Neural cell (in vitro differentiated cells): ENCODE data around the gene GYS2. TPM values are rescaled to one million over a fixed set of nuclear protein-coding genes. Genes with fewer than 3 reads are reported as not detected.
A peak's percentile ranks its signal among the peaks of the same experiment; 100 is the strongest.

Experiments
- H2AFZ ChIP-seq: fragments of 200-600, 300-800 bp; sonication (generic), shearing (Covaris generic); 2 replicates; pipeline ENCODE4 v1.6.0; 2014; ENCODE audit warnings: low read depth, mild to moderate bottlenecking, antibody characterized with exemption, low read length, moderate library complexity
- H3F3A ChIP-seq: fragments of 200-600 bp; shearing (Covaris generic); 2 replicates; pipeline ENCODE4 v1.6.1; 2016; ENCODE audit warnings: mild to moderate bottlenecking, moderate library complexity, mixed read lengths, antibody characterized with exemption, low read length; ENCODE audit not compliant: insufficient read depth, poor library complexity, severe bottlenecking
- H3K27ac ChIP-seq: fragments of 200-600, 300-800 bp; sonication (generic), shearing (Covaris generic); 2 replicates; pipeline ENCODE4 v1.5.1; 2014; ENCODE audit warnings: mild to moderate bottlenecking, low read length, moderate library complexity
- H3K27me3 ChIP-seq: fragments of 300-800, 200-600 bp; sonication (generic), shearing (Covaris generic); 2 replicates; pipeline ENCODE4 v1.6.0; 2014; ENCODE audit warnings: mild to moderate bottlenecking, low read depth, low read length, moderate library complexity; ENCODE audit not compliant: insufficient read depth
- H3K36me3 ChIP-seq: fragments of 300-800, 200-600 bp; sonication (generic), shearing (Covaris generic); 2 replicates; pipeline ENCODE4 v1.5.1; 2014; ENCODE audit warnings: mild to moderate bottlenecking, antibody characterized with exemption, low read length, moderate library complexity; ENCODE audit not compliant: insufficient read depth
- H3K4me2 ChIP-seq: fragments of 300-800, 200-600 bp; sonication (generic), shearing (Covaris generic); 2 replicates; pipeline ENCODE4 v1.6.0; 2014; ENCODE audit warnings: mild to moderate bottlenecking, low read length
- H3K4me3 ChIP-seq: fragments of 300-800, 200-600 bp; sonication (generic), shearing (Covaris generic); 2 replicates; pipeline ENCODE4 v1.5.1; 2014; ENCODE audit warnings: mild to moderate bottlenecking, low read length, moderate library complexity
- H3K79me2 ChIP-seq: fragments of 200-600 bp; shearing (Covaris generic); replicated peaks from 2 replicates; pipeline ENCODE4 v1.6.0; 2014; ENCODE audit warnings: mild to moderate bottlenecking, low read length, moderate library complexity; ENCODE audit not compliant: insufficient read depth
- H3K9ac ChIP-seq: fragments of 300-800, 200-600 bp; sonication (generic), shearing (Covaris generic); 2 replicates; pipeline ENCODE4 v1.6.1; 2016; ENCODE audit warnings: mild to moderate bottlenecking, low read length, mixed read lengths
- H3K9me2 ChIP-seq: fragments of 200-600 bp; shearing (Covaris generic); 2 replicates; pipeline ENCODE4 v1.6.1; 2016; ENCODE audit warnings: mild to moderate bottlenecking, low read length, mixed read lengths; ENCODE audit not compliant: insufficient read depth
- H3K9me3 ChIP-seq: fragments of 200-600, 300-800 bp; sonication (generic), shearing (Covaris generic); 2 replicates; pipeline ENCODE4 v1.6.1; 2016; ENCODE audit warnings: mild to moderate bottlenecking, mixed run types, low read length, moderate library complexity, mixed read lengths
- H4K20me1 ChIP-seq: fragments of 200-600 bp; shearing (Covaris generic); 2 replicates; pipeline ENCODE4 v1.6.1; 2016; ENCODE audit warnings: mild to moderate bottlenecking, mixed run types; ENCODE audit not compliant: insufficient read depth
- EP300 ChIP-seq: fragments of 450-650 bp; conservative IDR thresholded peaks from 2 replicates; pipeline ENCODE4 v1.6.1; 2014; ENCODE audit warnings: antibody characterized with exemption, mild to moderate bottlenecking, moderate library complexity; ENCODE audit not compliant: poor library complexity, severe bottlenecking
- EZH2 ChIP-seq: fragments of 200-600, 300-800 bp; shearing (Covaris generic), sonication (generic); IDR thresholded peaks from 2 replicates; pipeline ENCODE4 v1.6.1; 2014; ENCODE audit warnings: antibody characterized with exemption, low read length, borderline replicate concordance, mild to moderate bottlenecking; ENCODE audit not compliant: insufficient read depth, poor library complexity, severe bottlenecking
- MXI1 ChIP-seq: fragments of 450-650 bp; conservative IDR thresholded peaks from 2 replicates; pipeline ENCODE4 v1.6.1; 2014; ENCODE audit warnings: antibody characterized with exemption, mild to moderate bottlenecking; ENCODE audit not compliant: poor library complexity, severe bottlenecking
- POLR2AphosphoS5 ChIP-seq: IDR thresholded peaks from 2 replicates; pipeline ENCODE4 v1.6.1; 2012
- RAD21 ChIP-seq: fragments of 450-650 bp; conservative IDR thresholded peaks from 2 replicates; pipeline ENCODE4 v1.6.1; 2014; ENCODE audit warnings: antibody characterized with exemption, mild to moderate bottlenecking, moderate library complexity
- SMC3 ChIP-seq: fragments of 450-650 bp; conservative IDR thresholded peaks from 2 replicates; pipeline ENCODE4 v1.6.1; 2014; ENCODE audit warnings: antibody characterized with exemption, mild to moderate bottlenecking, moderate library complexity; ENCODE audit not compliant: poor library complexity
- TAF1 ChIP-seq: IDR thresholded peaks from 2 replicates; pipeline ENCODE4 v1.6.1; 2012; ENCODE audit warnings: low read depth
- polyA plus RNA-seq: library from polyadenylated mRNA; depleted of rRNA; stranded (reverse); fragments of >200 nt; gene quantifications from 2 replicates; pipeline ENCODE4 v1.2.3, GENCODE V29; 2014
- TF ChIP-seq, protein P1 (sequence below): fragments of 450-650 bp; IDR thresholded peaks from 2 replicates; pipeline ENCODE4 v1.5.1; 2014; ENCODE audit warnings: antibody characterized with exemption, mild to moderate bottlenecking, moderate library complexity; ENCODE audit not compliant: poor library complexity, severe bottlenecking
- TF ChIP-seq, protein P2 (sequence below): IDR thresholded peaks from 2 replicates; pipeline ENCODE4 v1.6.1; 2012; ENCODE audit warnings: borderline replicate concordance

GYS2 gene
- polyA plus RNA-seq, 1 donor from 2014 or later, result not detected

DNA sequence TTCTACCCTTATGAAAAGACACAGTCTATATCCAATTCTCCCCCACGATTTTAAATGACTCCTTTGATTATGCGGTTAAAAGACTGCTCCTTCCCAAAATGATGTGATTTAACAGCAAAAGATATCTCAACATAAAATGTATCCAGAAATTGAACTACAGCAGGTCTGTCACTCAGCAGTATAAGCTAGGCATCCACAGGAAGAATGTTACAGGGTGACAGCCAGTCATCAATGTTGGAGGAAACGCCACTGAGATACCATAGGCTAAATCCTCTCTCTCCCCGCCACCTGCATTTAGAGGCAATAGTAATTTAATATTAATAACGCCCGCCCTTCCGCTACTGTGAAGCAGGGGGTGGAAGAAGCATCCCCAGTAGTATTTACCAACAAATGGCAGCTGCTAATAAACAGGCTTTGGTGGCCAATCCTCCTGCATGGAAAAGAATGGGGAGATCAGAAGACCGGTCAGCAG, 103.8 kb downstream of the GYS2 start:
- TF ChIP-seq TAF1 (no peak), SMC3 (peak; percentile 5), MXI1 (no peak)
- H3K4me2 ChIP-seq, result peak overlapping the region; percentile 84
- H3K9me3 ChIP-seq, result no peaks in the 10 kb centered on the region
- peak overlapping the region; percentile 51 for H3K27ac ChIP-seq
- H3K36me3 ChIP-seq, result no peaks in the 10 kb centered on the region
- H3K4me3 ChIP-seq, result peak overlapping the region; percentile 81
- H3K27me3 ChIP-seq, result no peaks in the 10 kb centered on the region
- H4K20me1 ChIP-seq, result no peaks in the 10 kb centered on the region
- H3F3A ChIP-seq, result no peaks in the 10 kb centered on the region
- peak overlapping the region; percentile 51 for H2AFZ ChIP-seq
- peak overlapping the region; percentile 62 for H3K9ac ChIP-seq
- peaks cover 58% of the 10 kb centered on the region for H3K79me2 ChIP-seq
- no peaks in the 10 kb centered on the region for H3K9me2 ChIP-seq

DNA sequence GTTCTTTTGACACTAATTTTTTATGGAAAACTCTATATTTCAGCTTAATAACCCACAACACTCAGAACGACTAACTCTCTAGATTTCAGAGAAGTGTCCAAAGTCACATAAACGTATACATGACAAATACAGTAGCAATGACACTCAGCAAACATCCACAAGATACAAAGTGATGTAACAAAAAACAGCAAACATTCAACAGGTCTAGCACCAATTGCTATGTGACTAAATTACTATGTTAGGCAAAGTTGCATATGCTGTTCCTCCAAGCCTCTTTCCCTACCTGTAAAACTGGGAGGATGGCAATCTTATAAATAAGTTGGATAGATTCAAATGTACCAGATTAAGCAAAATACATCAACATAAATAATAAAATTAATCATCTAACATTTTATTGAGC, 104.9 kb downstream of the GYS2 start:
- Histone ChIP-seq H3K4me3 (peak overlapping the region; percentile 81), H4K20me1 (no peaks in the 10 kb centered on the region), H3K79me2 (peaks cover 47% of the 10 kb centered on the region), H3K27ac (no peak overlapping the region), H3K27me3 (no peaks in the 10 kb centered on the region), H2AFZ (no peak overlapping the region), H3F3A (no peaks in the 10 kb centered on the region), H3K4me2 (peak overlapping the region; percentile 84), H3K36me3 (no peaks in the 10 kb centered on the region), H3K9me2 (no peaks in the 10 kb centered on the region), H3K9me3 (no peaks in the 10 kb centered on the region), H3K9ac (no peak overlapping the region)
- no peak for TF ChIP-seq RAD21
- TF ChIP-seq EP300, result no peak
- TF ChIP-seq MXI1, result no peak
- TF ChIP-seq, protein P1, sequence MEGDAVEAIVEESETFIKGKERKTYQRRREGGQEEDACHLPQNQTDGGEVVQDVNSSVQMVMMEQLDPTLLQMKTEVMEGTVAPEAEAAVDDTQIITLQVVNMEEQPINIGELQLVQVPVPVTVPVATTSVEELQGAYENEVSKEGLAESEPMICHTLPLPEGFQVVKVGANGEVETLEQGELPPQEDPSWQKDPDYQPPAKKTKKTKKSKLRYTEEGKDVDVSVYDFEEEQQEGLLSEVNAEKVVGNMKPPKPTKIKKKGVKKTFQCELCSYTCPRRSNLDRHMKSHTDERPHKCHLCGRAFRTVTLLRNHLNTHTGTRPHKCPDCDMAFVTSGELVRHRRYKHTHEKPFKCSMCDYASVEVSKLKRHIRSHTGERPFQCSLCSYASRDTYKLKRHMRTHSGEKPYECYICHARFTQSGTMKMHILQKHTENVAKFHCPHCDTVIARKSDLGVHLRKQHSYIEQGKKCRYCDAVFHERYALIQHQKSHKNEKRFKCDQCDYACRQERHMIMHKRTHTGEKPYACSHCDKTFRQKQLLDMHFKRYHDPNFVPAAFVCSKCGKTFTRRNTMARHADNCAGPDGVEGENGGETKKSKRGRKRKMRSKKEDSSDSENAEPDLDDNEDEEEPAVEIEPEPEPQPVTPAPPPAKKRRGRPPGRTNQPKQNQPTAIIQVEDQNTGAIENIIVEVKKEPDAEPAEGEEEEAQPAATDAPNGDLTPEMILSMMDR, result no peak
- TF ChIP-seq TAF1, result no peak
- TF ChIP-seq, protein P2, sequence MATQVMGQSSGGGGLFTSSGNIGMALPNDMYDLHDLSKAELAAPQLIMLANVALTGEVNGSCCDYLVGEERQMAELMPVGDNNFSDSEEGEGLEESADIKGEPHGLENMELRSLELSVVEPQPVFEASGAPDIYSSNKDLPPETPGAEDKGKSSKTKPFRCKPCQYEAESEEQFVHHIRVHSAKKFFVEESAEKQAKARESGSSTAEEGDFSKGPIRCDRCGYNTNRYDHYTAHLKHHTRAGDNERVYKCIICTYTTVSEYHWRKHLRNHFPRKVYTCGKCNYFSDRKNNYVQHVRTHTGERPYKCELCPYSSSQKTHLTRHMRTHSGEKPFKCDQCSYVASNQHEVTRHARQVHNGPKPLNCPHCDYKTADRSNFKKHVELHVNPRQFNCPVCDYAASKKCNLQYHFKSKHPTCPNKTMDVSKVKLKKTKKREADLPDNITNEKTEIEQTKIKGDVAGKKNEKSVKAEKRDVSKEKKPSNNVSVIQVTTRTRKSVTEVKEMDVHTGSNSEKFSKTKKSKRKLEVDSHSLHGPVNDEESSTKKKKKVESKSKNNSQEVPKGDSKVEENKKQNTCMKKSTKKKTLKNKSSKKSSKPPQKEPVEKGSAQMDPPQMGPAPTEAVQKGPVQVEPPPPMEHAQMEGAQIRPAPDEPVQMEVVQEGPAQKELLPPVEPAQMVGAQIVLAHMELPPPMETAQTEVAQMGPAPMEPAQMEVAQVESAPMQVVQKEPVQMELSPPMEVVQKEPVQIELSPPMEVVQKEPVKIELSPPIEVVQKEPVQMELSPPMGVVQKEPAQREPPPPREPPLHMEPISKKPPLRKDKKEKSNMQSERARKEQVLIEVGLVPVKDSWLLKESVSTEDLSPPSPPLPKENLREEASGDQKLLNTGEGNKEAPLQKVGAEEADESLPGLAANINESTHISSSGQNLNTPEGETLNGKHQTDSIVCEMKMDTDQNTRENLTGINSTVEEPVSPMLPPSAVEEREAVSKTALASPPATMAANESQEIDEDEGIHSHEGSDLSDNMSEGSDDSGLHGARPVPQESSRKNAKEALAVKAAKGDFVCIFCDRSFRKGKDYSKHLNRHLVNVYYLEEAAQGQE, result no peak
- TF ChIP-seq SMC3, result no peak
- no peak for TF ChIP-seq EZH2
- no peak for TF ChIP-seq POLR2AphosphoS5

Other genes starting within 250 kb of the GYS2 start
- not detected in 2 replicates for gene IAPP, start 231.9 kb downstream of the GYS2 start, polyA plus RNA-seq
- gene PYROXD1, start 167.2 kb downstream of the GYS2 start, polyA plus RNA-seq, result 9.8 and 11.8 TPM in 2 replicates
- 28.8 and 29.2 TPM in 2 replicates for gene RECQL, start 103.2 kb downstream of the GYS2 start, polyA plus RNA-seq
- gene GOLT1B, start 103.1 kb downstream of the GYS2 start, polyA plus RNA-seq, result 170 and 203 TPM in 2 replicates
- gene SPX, start 78.6 kb downstream of the GYS2 start, polyA plus RNA-seq, result not detected in 2 replicates
- 907 and 1,039 TPM in 2 replicates for gene LDHB, start 53.0 kb upstream of the GYS2 start, polyA plus RNA-seq
- 0.34 TPM in 1 of 2 replicates, not detected in the other for gene KCNJ8, start 169.9 kb upstream of the GYS2 start, polyA plus RNA-seq